HEK293 (cell line): ENCODE results near the gene COX7A1.

Experiments
- BCL11A ChIP-seq: fragments of 450-650 bp; formaldehyde crosslinking; IDR thresholded peaks from 2 replicates; pipeline ENCODE4 v1.5.1; 2016; ENCODE audit warnings: low read depth, missing biosample characterization, missing genetic modification characterization
- GLI4 ChIP-seq: fragments of 450-650 bp; formaldehyde crosslinking; IDR thresholded peaks from 2 replicates; pipeline ENCODE4 v1.5.1; 2016; ENCODE audit warnings: missing biosample characterization, missing genetic modification characterization
- GLIS1 ChIP-seq: fragments of 450-650 bp; formaldehyde crosslinking; IDR thresholded peaks from 2 replicates; pipeline ENCODE4 v1.5.1; 2016; ENCODE audit warnings: missing biosample characterization, missing genetic modification characterization
- KLF1 ChIP-seq: fragments of 450-650 bp; formaldehyde crosslinking; IDR thresholded peaks from 2 replicates; pipeline ENCODE4 v1.5.1; 2016; ENCODE audit warnings: missing biosample characterization, missing genetic modification characterization
- MYNN ChIP-seq: fragments of 450-650 bp; formaldehyde crosslinking; IDR thresholded peaks from 2 replicates; pipeline ENCODE4 v1.5.1; 2016; ENCODE audit warnings: missing biosample characterization, missing genetic modification characterization, borderline replicate concordance
- RBAK ChIP-seq: fragments of 450-650 bp; formaldehyde crosslinking; IDR thresholded peaks from 2 replicates; pipeline ENCODE4 v1.5.1; 2016; ENCODE audit warnings: missing biosample characterization, missing genetic modification characterization
- SALL2 ChIP-seq: fragments of 450-650 bp; formaldehyde crosslinking; IDR thresholded peaks from 2 replicates; pipeline ENCODE4 v1.5.0; 2017; ENCODE audit warnings: missing biosample characterization, mild to moderate bottlenecking, missing genetic modification characterization, borderline replicate concordance
- SP3 ChIP-seq: fragments of 450-650 bp; formaldehyde crosslinking; IDR thresholded peaks from 2 replicates; pipeline ENCODE4 v1.5.1; 2016; ENCODE audit warnings: missing biosample characterization, missing genetic modification characterization
- TCF7L2 ChIP-seq: IDR thresholded peaks from 2 replicates; pipeline ENCODE4 v1.6.1; 2011; ENCODE audit warnings: low read depth, mild to moderate bottlenecking, inconsistent platforms, low read length, moderate library complexity, borderline replicate concordance
- ZBTB1 ChIP-seq: fragments of 450-650 bp; formaldehyde crosslinking; IDR thresholded peaks from 2 replicates; pipeline ENCODE4 v1.5.1; 2016; ENCODE audit warnings: missing biosample characterization, missing genetic modification characterization
- ZFP37 ChIP-seq: fragments of 450-650 bp; formaldehyde crosslinking; IDR thresholded peaks from 2 replicates; pipeline ENCODE4 v1.5.1; 2016; ENCODE audit warnings: missing biosample characterization, missing genetic modification characterization
- ZNF2 ChIP-seq: fragments of 450-650 bp; formaldehyde crosslinking; IDR thresholded peaks from 2 replicates; pipeline ENCODE4 v1.5.1; 2016; ENCODE audit warnings: missing biosample characterization, missing genetic modification characterization
- ZNF211 ChIP-seq: fragments of 450-650 bp; formaldehyde crosslinking; IDR thresholded peaks from 2 replicates; pipeline ENCODE4 v1.5.1; 2016; ENCODE audit warnings: low read depth, missing biosample characterization, missing genetic modification characterization
- ZNF404 ChIP-seq: fragments of 450-650 bp; formaldehyde crosslinking; IDR thresholded peaks from 2 replicates; pipeline ENCODE4 v1.5.1; 2017; ENCODE audit warnings: missing biosample characterization, missing genetic modification characterization
- ZNF548 ChIP-seq: fragments of 450-650 bp; formaldehyde crosslinking; IDR thresholded peaks from 2 replicates; pipeline ENCODE4 v1.5.1; 2016; ENCODE audit warnings: missing biosample characterization, missing genetic modification characterization
- ZNF585B ChIP-seq: fragments of 450-650 bp; formaldehyde crosslinking; IDR thresholded peaks from 2 replicates; pipeline ENCODE4 v1.5.1; 2016; ENCODE audit warnings: missing biosample characterization, missing genetic modification characterization
- ZNF596 ChIP-seq: fragments of 450-650 bp; IDR thresholded peaks from 2 replicates; pipeline ENCODE4 v1.5.0; 2018; ENCODE audit warnings: missing biosample characterization, mild to moderate bottlenecking, missing genetic modification characterization, moderate library complexity
- ZNF610 ChIP-seq: fragments of 450-650 bp; formaldehyde crosslinking; IDR thresholded peaks from 2 replicates; pipeline ENCODE4 v1.5.1; 2016; ENCODE audit warnings: missing biosample characterization, missing genetic modification characterization, borderline replicate concordance
- ZNF645 ChIP-seq: fragments of 450-650 bp; formaldehyde crosslinking; IDR thresholded peaks from 2 replicates; pipeline ENCODE4; 2016; ENCODE audit warnings: missing biosample characterization, missing genetic modification characterization
- ZNF677 ChIP-seq: fragments of 450-650 bp; IDR thresholded peaks from 2 replicates; pipeline ENCODE4 v1.5.0; 2018; ENCODE audit warnings: missing biosample characterization, mild to moderate bottlenecking, missing genetic modification characterization, moderate library complexity
- ZNF701 ChIP-seq: fragments of 450-650 bp; formaldehyde crosslinking; IDR thresholded peaks from 2 replicates; pipeline ENCODE4 v1.5.1; 2016; ENCODE audit warnings: missing biosample characterization, missing genetic modification characterization
- ZNF704 ChIP-seq: fragments of 450-650 bp; formaldehyde crosslinking; IDR thresholded peaks from 2 replicates; pipeline ENCODE4 v1.5.1; 2016; ENCODE audit warnings: missing biosample characterization, missing genetic modification characterization
- ZNF768 ChIP-seq: fragments of 450-650 bp; formaldehyde crosslinking; IDR thresholded peaks from 2 replicates; pipeline ENCODE4 v1.5.1; 2018; ENCODE audit warnings: missing biosample characterization, mild to moderate bottlenecking, missing genetic modification characterization
- ZNF776 ChIP-seq: fragments of 450-650 bp; formaldehyde crosslinking; IDR thresholded peaks from 2 replicates; pipeline ENCODE4 v1.5.0; 2017; ENCODE audit warnings: missing biosample characterization, missing genetic modification characterization, borderline replicate concordance
- TF ChIP-seq, protein P1 (sequence below): fragments of 450-650 bp; formaldehyde crosslinking; IDR thresholded peaks from 2 replicates; pipeline ENCODE4 v1.5.1; 2016; ENCODE audit warnings: missing biosample characterization, missing genetic modification characterization
- TF ChIP-seq, protein P2 (sequence below): fragments of 450-650 bp; formaldehyde crosslinking; IDR thresholded peaks from 2 replicates; pipeline ENCODE4 v1.5.1; 2016; ENCODE audit warnings: missing biosample characterization, missing genetic modification characterization, low read depth
- TF ChIP-seq, protein P3 (sequence below): fragments of 450-650 bp; formaldehyde crosslinking; IDR thresholded peaks from 2 replicates; pipeline ENCODE4 v1.5.1; 2017; ENCODE audit warnings: missing biosample characterization, missing genetic modification characterization
- TF ChIP-seq, protein P4 (sequence below): fragments of 450-650 bp; formaldehyde crosslinking; IDR thresholded peaks from 2 replicates; pipeline ENCODE4 v1.5.1; 2016; ENCODE audit warnings: missing biosample characterization, missing genetic modification characterization

Gene COX7A1

DNA sequence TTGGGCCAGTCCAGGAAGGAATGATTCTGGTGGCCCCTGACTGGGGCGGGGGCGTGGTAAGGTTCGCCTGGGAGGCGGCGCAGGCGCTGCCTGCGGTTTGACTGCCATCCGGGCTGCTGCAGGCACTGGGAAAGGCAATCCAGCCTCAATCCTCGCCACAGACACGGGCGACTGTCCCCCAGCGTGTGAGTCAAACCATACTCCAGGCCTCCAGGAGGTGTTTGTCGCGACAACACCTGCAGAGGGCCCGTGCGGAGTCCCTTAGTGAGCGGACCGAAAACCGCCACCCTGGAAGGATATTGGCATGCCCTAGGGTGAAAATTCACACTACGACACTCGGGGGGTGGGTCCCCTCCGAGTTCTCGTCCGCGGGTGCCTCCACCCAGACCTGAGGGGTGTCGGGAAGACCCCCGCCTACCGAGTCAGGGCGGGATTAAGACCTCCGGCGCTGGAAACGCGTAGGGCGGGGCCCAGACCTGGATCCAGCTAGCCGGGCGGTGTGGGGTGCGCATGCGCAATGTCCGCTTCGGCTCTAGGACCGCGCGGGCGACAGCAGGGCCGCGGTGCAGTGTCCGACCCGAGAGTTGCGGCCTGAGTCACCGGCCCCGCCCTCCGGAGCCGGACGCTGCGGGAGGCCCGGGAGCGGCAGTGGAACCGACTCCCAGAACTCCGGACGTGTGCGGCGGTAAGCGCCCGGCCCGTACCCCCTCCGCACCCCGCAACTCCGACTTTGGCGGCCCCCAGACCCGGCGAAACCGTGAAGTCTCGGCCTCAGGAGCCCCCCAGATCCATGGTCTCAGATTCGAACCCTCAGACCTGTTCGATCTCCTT, 12.6 kb downstream of the COX7A1 start, which contains the start of gene CAPNS1 (continued):
- TF ChIP-seq, protein P1, sequence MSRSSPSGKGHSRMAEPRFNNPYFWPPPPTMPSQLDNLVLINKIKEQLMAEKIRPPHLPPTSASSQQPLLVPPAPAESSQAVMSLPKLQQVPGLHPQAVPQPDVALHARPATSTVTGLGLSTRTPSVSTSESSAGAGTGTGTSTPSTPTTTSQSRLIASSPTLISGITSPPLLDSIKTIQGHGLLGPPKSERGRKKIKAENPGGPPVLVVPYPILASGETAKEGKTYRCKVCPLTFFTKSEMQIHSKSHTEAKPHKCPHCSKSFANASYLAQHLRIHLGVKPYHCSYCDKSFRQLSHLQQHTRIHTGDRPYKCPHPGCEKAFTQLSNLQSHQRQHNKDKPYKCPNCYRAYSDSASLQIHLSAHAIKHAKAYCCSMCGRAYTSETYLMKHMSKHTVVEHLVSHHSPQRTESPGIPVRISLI (tag by site-specific recombination) = no peak
- no peak for TF ChIP-seq ZNF404 (tag by site-specific recombination)
- peak; percentile 99 for TF ChIP-seq GLIS1 (tag by site-specific recombination)
- TF ChIP-seq ZNF704 = no peak
- TF ChIP-seq ZNF701 = no peak
- peak; percentile 100 for TF ChIP-seq BCL11A
- TF ChIP-seq ZFP37 (tag by site-specific recombination) = peak; percentile 86
- no peak for TF ChIP-seq TCF7L2
- TF ChIP-seq ZNF211 (tag by site-specific recombination) = no peak
- TF ChIP-seq SALL2 (tag by site-specific recombination) = no peak
- peak; percentile 97 for TF ChIP-seq KLF1
- peak; percentile 98 for TF ChIP-seq ZBTB1 (tag by site-specific recombination)
- TF ChIP-seq, protein P2, sequence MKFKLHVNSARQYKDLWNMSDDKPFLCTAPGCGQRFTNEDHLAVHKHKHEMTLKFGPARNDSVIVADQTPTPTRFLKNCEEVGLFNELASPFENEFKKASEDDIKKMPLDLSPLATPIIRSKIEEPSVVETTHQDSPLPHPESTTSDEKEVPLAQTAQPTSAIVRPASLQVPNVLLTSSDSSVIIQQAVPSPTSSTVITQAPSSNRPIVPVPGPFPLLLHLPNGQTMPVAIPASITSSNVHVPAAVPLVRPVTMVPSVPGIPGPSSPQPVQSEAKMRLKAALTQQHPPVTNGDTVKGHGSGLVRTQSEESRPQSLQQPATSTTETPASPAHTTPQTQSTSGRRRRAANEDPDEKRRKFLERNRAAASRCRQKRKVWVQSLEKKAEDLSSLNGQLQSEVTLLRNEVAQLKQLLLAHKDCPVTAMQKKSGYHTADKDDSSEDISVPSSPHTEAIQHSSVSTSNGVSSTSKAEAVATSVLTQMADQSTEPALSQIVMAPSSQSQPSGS (tag by site-specific recombination) = peak; percentile 14; the same call in 1 of the 2 replicates
- TF ChIP-seq ZNF585B (tag by site-specific recombination) = no peak
- TF ChIP-seq MYNN = no peak
- TF ChIP-seq ZNF610 = peak; percentile 99
- TF ChIP-seq, protein P3, sequence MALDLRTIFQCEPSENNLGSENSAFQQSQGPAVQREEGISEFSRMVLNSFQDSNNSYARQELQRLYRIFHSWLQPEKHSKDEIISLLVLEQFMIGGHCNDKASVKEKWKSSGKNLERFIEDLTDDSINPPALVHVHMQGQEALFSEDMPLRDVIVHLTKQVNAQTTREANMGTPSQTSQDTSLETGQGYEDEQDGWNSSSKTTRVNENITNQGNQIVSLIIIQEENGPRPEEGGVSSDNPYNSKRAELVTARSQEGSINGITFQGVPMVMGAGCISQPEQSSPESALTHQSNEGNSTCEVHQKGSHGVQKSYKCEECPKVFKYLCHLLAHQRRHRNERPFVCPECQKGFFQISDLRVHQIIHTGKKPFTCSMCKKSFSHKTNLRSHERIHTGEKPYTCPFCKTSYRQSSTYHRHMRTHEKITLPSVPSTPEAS (tag by site-specific recombination) = no peak
- TF ChIP-seq RBAK = peak; percentile 34; the same call in 1 of the 2 replicates
- peak; percentile 99 for TF ChIP-seq ZNF548 (tag by site-specific recombination)
- TF ChIP-seq GLI4 (tag by site-specific recombination) = no peak
- TF ChIP-seq SP3 (tag by site-specific recombination) = peak; percentile 100
- TF ChIP-seq ZNF768 (tag by site-specific recombination) = no peak
- TF ChIP-seq ZNF677 (tag by site-specific recombination) = no peak; the same call in none of the 2 replicates
- TF ChIP-seq, protein P4, sequence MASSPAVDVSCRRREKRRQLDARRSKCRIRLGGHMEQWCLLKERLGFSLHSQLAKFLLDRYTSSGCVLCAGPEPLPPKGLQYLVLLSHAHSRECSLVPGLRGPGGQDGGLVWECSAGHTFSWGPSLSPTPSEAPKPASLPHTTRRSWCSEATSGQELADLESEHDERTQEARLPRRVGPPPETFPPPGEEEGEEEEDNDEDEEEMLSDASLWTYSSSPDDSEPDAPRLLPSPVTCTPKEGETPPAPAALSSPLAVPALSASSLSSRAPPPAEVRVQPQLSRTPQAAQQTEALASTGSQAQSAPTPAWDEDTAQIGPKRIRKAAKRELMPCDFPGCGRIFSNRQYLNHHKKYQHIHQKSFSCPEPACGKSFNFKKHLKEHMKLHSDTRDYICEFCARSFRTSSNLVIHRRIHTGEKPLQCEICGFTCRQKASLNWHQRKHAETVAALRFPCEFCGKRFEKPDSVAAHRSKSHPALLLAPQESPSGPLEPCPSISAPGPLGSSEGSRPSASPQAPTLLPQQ = peak; percentile 97
- no peak for TF ChIP-seq ZNF776 (tag by site-specific recombination)
- peak; percentile 14; the same call in 1 of the 2 replicates for TF ChIP-seq ZNF645 (tag by site-specific recombination)
- TF ChIP-seq ZNF596 (tag by site-specific recombination) = no peak
- peak; percentile 90 for TF ChIP-seq ZNF2 (tag by site-specific recombination)
